Activated T-helper 9 cell treated with anti-CD3 and anti-CD28 coated beads, Interleukin-2, amount 50 U/mL, for 16 hours (primary cell): ENCODE data around the gene KRTAP10-5.
"Not testable (repeated sequence)": the region's sequence is repeated elsewhere in the genome, so short reads cannot be mapped to it uniquely, and the experiment has no call there.

Experiments
- DNase-seq: peaks from one replicate; pipeline ENCODE4 v3.0.0-alpha.2; 2020; ENCODE audit warnings: low read depth

The KRTAP10-5 gene

GRCh38 chr21:44611551-44611950 lies 31.1 kb upstream of the KRTAP10-5 start:
- DNase-seq = no peak

DNA sequence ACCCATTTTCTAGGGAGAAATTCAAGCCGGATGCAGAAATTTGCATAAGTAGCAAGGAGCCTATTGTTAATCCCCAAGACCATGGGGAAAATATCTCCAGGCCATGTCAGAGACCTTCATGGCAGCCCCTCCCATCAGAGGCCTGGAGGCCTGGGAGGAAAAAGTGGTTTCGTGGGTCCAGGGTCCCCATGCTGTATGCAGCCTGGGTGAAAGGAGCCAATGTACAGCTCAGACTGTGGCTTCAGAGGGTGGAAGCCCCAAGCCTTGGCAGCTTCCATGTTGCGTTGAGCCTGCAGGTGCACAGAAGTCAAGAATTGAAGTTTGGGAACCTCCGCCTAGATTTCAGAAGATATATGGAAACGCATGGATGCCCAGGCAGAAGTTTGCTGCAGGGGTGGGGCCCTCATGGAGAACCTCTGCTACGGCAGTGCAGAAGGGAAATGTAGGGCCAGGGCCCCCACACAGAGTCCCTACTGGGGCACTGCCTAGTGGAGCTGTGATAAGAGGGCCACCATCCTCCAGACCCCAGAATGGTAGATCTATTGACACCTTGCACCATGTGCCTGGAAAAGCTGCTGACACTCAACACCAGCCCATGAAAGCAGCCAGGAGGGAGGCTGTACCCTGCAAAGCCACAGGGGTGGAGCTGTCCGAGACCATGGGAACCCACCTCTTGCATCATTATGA lies 29.9 kb upstream of the KRTAP10-5 start:
- not testable (repeated sequence) for DNase-seq

GRCh38 chr21:44609193-44609592 lies 28.8 kb upstream of the KRTAP10-5 start:
- no peak for DNase-seq

DNA sequence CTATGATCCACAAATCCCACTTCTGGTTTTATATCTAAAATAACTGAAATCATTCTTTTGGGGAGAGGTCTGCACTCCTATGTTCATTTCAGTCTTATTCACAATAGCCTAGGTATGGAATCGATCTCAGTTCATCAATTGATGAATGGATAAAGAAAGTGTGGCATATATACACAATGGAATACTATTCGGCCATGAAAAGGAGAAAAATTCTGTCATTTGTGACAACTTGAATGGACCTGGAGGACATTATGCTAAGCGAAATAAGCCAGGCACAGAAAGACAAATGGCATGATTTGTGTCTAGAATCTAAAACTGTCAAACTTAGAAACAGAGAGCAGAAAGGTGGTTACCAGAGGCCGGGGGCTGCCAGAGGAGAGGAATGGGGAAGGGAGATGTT lies 26.1 kb upstream of the KRTAP10-5 start:
- DNase-seq = no peak

- no peak for DNase-seq
These were observed 23.5 kb upstream of the KRTAP10-5 start for GRCh38 chr21:44603911-44604310.

GRCh38 chr21:44603109-44603875 lies 22.9 kb upstream of the KRTAP10-5 start:
- no peak for DNase-seq

GRCh38 chr21:44602463-44602850 lies 22.1 kb upstream of the KRTAP10-5 start:
- DNase-seq = no peak

DNA sequence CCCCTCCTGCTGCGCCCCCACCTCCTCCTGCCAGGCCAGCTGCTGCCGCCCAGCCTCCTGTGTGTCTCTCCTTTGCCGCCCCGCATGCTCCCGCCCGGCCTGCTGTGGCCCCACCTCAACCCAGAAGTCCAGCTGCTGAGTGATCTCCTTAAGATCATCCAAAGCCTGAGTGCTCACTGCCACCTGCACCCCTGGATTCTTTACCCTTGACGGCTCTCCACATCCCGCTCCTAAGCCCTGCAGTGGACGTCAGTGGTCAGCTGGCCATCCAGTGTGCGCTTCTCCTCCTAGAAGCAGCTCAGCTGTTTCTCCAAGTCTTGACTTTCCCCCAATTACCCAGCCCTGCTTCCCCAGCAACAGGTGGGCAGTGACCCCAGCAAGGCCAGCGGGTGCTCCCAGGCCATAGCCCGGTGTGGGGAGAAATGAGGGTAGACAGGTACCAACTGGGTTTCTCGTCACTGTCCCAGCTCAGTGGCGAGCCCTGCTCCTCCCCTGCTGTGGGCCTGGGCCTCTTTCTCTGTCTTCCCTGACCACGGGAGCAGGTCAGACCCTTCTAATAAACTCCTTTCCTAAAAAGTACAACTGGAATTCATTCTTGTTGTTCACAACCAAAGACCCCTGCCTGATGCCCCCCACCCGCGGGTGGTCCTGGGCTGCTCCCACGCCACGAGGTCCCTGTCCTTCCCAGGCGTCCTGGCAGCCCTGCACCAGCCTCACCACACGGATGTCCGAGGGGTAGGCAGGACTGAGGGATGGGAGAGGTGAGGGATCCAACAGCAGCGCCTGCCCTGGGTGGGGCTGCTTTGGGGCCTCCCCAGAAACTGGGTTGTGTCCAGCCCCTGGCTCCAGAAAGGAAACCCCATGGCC lies 21.4 kb upstream of the KRTAP10-5 start:
- DNase-seq = no peak

DNA sequence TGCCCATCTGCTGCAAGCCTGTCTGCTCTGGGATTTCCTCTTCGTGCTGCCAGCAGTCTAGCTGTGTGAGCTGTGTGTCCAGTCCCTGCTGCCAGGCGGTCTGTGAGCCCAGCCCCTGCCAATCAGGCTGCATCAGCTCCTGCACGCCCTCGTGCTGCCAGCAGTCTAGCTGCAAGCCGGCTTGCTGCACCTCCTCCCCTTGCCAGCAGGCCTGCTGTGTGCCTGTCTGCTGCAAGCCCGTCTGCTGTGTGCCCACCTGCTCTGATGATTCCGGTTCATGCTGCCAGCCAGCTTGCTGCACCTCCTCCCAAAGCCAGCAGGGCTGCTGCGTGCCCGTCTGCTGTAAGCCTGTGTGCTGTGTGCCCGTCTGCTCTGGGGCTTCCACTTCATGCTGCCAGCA lies 20.7 kb upstream of the KRTAP10-5 start:
- not testable (repeated sequence) for DNase-seq

GRCh38 chr21:44600118-44600978 lies 19.9 kb upstream of the KRTAP10-5 start, which contains the start of gene KRTAP10-7:
Gene KRTAP10-7, plus strand, starts transcription at chr21:44600597. Its CDS starts 25 bp downstream, at chr21:44600622.
- DNase-seq = not testable (repeated sequence)

DNA sequence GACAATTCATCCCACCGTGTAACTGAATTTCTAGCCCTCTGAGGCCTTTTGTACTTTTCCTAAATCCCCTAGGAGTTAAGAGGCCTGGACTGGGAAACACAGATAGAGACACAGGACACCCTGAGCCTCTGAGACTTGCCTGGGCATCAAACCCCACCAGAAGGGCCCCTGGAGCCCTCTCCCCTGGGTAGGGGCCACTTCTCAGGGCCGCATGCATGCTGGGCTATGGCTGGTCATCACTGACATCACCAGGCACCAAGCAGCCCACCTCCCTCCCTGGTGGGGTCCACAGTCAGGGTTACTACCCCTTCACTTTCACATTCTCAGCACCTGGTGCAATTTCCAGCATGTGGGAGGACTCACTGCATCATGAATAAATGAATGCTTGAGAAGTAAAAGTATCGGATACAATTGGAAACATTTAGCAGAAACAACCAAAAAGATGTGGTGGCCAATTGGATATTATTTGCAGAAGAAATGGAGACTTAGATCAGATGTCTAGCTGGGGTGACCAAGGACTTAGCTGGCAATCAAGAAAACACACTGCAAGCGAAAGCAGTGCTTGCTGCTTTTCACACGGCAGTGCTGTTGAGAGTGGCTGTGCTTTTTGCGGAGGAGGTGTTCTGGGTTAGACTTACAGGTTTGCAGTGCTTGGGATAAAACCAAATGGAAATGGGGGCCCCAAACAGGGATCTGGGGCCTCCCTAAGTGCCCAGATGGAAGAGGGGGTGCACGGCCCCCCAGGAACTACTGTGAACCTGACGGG lies 19.0 kb upstream of the KRTAP10-5 start:
- DNase-seq = no peak

GRCh38 chr21:44598061-44598460 lies 17.7 kb upstream of the KRTAP10-5 start:
- DNase-seq = no peak

DNA sequence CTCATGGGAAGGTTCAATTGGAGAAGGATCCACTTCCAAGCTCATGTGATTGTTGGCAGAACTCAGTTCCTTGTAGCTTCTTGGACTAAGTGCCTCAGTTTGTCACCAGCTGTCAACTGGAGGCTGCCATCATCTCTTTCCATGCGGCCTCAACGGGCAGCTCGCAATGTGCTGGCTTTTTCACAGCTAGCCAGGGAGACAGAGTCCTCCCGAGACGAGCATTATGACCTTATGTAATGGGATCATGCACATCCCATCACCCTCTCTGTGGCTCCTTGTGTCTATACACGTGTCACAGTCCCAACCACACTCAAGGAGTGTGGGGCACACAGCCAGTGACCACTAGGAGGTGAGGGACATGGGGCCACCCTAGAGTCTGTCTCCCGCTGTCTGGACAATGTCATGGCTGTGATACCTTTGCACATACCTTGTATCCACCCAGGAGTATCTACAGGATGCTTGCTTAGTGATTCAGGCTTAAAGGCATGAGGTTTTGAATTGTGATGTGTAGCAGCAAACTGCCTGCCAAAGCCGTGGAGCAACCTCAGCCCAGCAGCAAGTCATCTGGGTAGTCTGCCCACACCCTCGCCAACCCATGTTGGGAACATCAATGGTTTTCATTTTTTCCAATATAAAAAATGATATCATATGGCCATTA lies 15.8 kb upstream of the KRTAP10-5 start:
- no peak for DNase-seq

GRCh38 chr21:44595524-44595923 lies 15.1 kb upstream of the KRTAP10-5 start:
- no peak for DNase-seq

GRCh38 chr21:44594406-44594916 lies 14.1 kb upstream of the KRTAP10-5 start:
- no peak for DNase-seq

DNA sequence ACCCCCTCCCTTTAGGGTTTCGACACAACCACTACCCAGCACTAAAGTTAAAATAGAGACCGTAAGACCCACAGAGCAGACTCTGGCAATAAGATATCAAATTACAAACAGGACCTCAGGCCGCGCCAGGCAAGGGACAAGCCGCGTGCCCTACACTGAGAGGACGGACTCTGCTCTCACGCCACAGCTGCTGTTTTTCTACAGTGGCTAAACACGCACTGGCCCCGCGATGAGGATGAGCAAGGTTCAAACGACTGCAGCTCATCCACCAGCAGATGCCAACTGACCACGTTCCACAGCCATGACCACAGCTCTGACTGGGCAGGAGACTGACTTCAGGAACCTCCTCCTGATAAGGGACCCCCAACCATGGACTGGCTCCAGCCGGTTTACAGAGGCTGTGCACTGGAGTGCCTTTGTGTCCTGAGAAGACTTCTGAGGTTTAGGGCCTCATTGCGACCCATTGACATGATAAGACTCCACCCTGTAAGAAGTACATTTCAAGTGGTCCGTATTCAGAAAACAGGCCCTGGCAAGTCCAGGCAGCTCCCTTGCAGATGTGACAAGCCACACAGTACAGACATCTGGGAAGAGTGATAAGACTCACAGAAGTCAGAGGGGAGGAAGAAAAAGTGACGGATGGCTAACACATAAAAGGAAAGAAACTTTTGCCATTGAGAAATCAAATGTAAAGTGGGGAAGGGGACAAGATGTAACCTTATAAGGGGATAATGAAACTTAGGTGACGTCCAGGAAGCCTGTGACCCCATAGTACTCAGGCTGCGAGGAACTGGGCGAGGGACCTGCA lies 13.4 kb upstream of the KRTAP10-5 start:
- no peak for DNase-seq

DNA sequence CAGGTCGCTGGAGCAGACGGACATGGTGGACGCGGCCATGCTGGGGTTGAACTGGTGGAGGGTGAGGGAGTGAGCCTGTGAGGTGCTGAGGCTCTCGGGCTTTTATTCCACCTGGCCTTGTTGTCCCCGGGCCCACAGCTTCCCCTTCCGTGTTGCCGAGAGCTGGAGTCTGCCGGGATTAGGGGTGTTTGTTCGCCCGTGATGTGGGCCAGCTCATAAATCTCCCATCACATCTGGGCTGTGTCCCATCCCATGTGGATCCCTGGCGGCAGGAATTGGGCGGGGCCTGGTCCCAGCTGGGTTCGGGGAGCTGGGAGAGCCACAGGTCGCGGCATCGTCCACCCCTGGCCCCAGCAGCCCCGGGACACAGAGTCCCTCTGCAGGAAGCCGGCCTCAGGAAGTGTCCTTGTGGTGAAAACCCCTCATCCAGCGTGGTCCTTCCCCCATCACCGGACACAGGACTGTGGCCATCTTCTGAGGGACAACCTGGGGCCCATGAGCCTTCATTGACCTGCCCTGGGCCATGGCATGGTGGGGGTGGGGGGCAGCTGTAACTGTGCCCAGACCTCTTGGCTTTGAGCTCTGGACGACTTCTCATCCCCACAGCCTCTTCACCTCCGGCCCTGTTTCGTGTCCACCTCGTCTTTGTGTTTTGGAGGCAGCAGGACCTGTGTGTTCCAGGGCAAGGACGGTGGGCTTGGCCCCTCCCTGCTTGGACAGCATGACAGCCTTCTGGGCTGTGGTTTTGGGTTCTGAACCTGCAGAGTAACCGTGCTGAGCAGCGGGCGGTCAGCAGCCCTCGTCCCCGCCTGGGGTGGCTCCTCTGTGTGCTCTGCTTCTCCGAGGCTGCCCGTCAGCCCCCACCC lies 12.3 kb upstream of the KRTAP10-5 start, which contains the start of gene KRTAP10-6:
KRTAP10-6 (minus strand) TSS at position 60 of the 866 bp plus-strand sequence; CDS start at position 39, 21 bp downstream.
- DNase-seq = no peak

DNA sequence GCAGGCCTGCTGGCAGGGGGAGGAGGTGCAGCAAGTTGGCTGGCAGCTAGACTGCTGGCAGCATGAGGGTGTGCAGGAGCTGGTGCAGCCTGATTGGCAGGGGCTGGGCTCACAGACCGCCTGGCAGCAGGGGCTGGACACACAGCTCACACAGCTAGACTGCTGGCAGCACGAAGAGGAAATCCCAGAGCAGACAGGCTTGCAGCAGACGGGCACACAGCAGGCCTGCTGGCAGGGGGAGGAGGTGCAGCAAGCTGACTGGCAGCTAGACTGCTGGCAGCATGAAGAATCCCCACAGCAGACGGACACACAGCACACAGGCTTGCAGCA lies 11.4 kb upstream of the KRTAP10-5 start:
- DNase-seq = not testable (repeated sequence)
